Stimulated activated CD4-positive, alpha-beta T cell treated with anti-CD3 and anti-CD28 coated beads, Interleukin-15, amount 100 ng/mL, for 24 hours (primary cell): ENCODE results near the gene TMEM60.

Source experiments
- DNase-seq: peaks from one replicate; pipeline ENCODE4 v3.0.0-alpha.2; 2020

The TMEM60 gene

DNA sequence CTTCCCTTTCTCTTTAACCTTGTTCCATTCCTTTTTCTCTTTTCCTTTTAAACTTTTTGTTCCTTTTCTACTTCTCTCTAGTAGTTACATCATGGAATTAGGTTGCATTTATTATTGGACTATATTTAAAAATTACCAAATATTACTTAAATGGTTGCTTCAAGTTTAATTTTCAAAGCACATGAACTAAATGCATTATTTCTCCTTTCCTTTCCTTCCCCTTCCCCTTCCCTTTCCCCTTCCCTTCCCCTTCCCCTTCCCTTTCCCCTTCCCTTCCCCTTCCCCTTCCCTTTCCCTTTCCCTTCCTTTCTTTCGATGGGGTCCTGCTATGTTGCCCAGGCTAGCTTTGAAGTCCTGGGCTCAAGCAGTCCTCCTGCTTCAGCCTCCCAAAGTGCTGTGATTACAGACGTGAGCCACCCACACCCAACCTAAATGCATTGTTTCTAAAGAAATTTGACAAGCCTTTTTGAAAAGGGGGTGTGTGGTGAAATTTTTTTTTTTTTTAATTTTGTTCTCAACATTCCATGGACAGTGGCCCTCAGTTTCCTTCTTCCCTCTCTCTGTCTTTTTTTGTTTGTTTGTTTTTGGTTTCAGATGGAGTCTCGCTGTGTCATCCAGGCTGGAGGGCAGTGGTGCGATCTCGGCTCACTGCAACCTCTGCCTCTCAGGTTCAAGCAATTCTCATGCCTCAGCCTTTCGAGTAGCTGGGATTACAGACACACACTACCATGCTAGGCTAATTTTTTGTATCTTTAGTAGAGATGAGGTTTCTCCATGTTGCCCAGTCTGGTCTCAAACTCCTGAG lies 31.2 kb downstream of the TMEM60 start:
- no peak for DNase-seq

DNA sequence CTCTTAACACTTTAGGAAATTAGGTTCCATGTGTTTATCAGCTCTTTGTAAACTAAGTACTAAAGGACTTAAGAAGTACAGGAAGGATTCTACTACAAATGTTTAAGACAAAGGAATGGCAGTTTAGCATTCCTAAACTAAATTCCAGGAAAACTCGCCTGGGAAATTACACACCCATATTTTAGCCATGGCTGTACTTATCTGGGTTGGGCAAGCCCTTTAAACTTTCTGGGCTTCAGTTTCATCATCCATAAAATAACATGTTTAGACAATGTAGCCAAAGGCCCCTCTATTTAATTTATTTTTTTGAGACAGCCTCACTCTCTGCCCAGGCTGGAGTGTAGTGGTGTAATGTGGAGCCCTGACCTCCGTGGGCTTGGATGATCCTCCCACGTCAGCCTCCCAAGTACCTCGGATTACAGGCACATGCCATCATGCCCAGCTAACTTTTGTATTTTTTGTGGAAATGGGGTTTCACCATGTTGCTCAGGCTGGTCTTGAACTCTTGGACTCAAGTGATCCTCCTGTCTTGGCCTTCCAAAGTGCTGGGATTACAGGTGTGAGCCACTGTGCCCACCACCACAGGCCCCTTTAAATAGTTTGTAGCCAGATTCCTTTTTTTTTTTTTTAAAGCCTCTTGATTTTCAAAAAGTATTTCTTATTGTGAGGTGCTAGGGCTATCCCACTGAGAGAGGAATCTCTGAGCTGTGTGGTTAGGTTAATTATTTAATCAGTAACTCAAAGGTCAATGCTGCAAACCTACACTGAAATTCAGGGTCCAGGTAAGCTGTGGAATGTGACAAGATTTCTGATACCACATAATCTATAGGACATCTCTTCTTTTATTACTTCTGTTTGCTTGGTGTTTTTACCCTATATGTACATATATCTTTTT lies 32.1 kb downstream of the TMEM60 start:
- DNase-seq, result no peak

DNA sequence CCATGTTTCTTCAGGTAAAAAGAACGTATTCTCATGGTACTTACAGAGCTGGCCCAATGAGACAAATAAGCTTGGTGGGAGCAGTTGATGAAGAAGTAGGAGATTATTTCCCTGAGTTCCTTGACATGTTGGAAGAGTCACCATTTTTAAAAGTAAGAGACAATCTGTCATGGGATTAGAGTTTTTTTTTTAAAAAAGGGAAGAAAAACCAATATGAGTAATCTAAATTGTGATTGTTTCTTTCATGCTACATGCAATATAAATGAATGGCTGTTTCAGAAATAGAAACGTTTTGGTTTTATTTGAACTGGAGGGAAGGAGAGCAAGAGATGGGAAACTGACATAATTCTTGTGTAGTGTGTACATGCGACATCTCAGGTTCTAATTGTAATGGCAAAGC lies 32.8 kb downstream of the TMEM60 start:
- DNase-seq, result no peak

DNA sequence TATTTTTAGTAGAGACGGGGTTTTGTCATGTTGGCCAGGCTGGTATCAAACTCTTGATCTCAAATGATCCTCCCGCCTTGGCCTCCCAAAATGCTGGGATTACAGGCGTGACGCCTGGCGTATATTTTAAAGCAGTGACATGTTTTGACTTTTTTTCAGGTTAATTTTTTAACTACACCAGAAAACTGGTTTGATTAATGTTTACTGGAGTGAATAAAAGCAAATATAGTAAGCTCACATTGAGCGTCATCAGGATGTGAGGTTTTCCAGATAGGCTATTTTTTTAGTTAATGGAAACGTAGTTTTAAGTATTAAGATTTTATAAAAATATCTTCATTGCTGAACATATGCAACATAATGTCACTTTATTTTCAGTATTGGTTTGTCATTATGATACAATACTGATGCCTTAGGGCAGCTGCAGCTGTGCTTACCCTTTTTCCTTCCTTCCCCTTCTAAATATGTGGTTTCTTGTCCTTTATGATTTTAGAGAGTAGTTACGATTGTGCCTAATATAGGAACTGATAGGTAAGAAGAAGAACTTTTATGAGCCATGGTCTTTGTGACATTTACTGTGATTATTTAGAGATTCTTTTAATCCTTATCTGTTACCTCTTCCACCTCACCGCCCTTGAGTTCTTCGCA lies 37.3 kb downstream of the TMEM60 start:
- DNase-seq, result no peak

DNA sequence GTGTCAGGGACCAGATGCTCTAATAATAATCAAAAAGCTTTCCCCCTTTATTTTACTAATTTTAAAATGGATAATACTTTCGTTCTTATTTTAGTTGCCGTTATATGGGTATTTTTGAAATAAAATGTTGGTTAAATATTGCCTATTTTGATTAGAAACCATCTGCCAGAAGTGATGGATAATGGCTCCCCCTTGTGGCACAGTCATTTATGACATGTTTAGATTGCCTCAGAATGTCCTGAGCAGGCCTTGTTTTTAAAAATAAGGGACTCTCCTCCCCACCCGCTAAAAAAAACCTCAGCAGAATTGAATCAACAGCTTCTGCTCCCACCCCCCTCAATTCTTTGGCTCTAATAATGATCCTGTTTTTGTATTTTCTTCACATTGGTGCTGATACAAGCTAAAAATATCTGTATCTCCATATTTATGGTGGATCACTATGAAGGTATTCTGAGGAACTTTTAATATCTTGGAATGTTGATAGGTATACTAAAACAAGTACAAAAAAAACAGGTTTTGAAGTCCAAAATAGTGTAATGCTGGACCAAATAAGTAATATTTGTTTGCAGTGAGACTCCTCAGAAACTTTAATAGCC lies 38.8 kb downstream of the TMEM60 start:
- DNase-seq, result peak; percentile 71

DNA sequence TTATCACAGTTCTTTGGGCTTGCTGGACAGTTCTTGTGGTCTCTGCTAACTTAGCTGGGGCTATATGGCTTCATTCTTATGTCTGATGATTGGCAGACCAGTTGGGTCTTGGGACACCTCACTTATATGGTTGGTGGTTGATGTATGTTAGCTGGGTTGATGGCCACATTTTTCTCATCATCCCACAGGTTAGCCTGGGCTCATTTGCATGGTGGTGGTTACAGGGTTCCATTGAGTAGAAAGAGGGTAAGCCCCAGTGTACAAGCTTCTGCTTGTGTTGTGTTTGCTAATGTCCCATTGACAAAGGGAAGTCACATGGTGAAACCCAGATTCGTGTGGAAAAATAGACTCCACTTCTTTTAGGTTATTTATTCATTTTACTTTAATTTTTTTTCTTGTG lies 40.6 kb downstream of the TMEM60 start:
- peak; percentile 19 for DNase-seq

DNA sequence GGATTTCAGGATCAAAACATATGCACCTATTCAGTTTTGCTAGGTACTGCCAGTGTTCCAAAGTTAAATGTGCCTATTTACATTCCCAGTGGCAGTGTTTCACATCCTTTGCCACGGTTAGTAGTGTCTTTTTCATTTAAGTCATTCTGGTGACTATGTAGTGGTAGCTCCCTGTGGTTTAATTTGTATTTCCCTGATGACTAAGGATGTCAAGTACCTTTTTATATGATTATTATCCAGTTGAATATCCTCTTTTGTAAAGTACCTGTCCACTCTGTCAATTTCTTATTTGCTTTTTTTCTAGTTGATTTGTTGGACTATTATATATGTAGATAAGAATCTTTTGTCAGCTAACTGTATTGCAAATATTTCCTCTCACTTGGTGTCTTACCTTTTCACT lies 45.1 kb downstream of the TMEM60 start:
- no peak for DNase-seq

DNA sequence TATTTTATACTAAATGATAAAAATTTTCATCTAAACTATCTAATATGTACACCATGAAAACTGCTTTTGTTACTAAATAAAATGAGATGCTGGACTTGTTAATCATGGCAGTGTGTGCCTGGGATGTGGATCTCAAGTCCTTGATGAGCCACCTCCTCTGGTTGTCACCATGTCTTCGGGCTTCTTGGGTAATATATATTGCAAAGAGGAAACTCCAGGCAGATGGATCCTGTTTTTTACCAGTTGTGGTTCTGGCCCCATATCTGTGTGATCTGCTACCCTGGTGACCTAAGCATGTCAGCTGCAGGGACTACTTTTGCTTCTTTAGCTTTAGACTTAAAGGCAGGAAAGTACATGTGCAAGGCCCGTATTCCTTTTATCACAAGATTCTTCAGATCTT lies 46.2 kb downstream of the TMEM60 start:
- no peak for DNase-seq

DNA sequence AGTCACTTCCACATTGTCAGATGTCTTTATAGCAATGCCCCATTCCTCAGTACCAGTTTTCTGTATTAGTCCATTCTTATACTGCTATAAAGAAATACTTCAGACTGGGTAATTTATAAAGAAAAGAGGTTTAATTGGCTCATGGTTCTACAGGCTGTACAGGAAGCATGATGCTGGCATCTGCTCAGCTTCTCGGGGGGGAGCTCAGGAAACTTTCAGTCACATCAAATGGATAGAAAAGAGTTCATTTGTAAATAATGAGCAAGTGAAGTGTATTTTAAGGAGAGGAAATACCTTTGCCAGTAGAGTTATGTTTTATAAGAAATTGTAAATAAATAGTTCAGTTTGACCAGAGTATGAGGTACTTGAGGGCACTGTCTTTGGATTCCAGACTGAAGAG lies 50.5 kb downstream of the TMEM60 start:
- no peak for DNase-seq

DNA sequence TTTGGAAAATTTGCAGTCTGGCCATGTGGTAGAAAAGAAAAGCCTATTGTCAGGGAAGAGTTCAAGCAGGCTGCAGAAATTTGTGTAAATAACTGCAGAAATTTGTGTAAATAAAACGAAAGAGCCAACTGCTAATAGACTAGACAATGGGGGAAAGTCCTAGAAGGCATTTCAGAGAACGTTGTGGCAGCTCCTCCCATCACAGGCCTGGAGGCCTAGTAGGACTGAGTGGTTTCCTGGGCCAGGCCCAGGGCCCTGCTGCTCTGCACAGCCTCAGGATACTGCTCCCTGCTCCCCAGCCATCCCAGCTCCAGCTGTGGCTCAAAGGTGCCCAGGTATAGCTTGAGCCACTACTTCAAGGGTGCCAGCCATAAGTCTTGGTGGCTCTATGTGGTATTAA lies 51.1 kb downstream of the TMEM60 start:
- no peak for DNase-seq

DNA sequence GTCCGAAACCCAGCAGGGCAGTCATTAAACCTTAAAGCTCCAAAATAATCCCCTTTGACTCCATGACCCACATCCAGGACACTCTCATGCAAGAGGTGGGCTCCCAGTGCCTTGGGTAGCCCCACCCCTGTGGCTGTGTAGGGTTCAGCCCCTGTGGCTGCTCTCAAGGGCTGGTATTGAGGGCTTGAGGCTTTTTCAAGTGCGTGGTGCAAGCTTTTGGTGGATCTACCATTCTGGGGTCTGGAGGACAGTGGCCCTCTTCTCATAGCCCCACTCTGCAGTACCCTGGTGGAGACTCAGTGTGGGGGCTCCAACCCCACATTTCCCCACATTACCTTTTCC lies 51.4 kb downstream of the TMEM60 start:
- DNase-seq, result no peak

DNA sequence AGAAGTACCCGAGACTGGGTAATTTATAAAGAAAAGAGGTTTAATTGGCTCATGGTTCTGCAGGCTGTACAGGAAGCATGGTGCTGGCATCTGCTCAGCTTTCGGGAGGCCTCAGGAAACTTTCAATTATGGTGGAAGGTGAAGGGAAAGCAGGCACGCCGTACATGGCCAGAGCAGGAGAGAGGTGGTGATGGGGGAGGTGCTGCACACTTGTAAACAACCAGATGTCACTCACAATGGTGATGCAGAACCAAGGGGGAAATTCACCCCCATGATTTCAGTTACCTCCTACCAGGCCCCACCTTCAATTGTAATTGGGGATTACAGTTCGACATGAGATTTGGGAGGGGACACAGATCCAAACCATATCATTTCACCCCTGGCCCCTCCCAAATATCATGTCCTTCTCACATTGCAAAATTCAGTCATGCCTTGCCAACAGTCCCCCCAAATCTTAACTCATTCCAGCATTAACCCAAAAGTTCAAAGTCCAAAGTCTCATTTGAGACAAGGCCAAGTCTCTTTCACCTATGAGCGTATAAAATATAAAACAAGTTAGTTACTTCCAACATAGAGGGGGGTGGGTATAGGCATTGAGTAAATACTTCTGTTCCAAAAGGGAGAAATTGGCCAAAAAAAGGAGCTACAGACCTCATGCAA lies 51.9 kb downstream of the TMEM60 start:
- no peak for DNase-seq

DNA sequence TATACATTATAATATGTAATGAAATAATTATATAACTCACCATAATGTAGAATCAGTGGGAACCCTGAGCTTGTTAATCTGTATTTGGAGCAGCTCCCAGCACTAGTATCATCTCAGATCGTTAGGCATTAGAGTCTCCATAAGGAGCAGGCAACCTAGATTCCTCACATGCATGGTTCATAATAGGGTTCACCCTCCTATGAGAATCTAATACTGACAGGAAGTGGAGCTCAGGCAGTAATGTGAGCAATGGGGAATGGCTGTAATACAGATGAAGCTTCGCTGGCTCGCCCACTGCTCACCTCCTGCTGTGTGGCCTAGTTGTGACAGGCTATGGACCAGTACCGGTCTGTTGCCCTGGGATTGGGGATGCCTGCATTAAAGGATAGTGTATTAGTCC lies 52.5 kb downstream of the TMEM60 start:
- no peak for DNase-seq
